ENCODE results near the gene NCK2.

NCK2 gene

GRCh38 chr2:105879803-105880300 is 135.1 kb downstream of the NCK2 start:
- H2AFZ ChIP-seq (ENCODE audit: low read length), result no peak overlapping the region
- no peak overlapping the region for H3K4me2 ChIP-seq (ENCODE audit: low read length)
- H3K9ac ChIP-seq (ENCODE audit: low read length), result no peak overlapping the region
- H3K4me1 ChIP-seq (ENCODE audit: insufficient read depth, low read length, severe bottlenecking), result no peaks in the 10 kb centered on the region
- no peak for TF ChIP-seq EZH2 (IDR thresholded peaks at IDR 0.05; ENCODE audit: borderline replicate concordance, low read length)
- TF ChIP-seq CTCF (IDR thresholded peaks at IDR 0.05; ENCODE audit: low read length), result no peak
- no peak overlapping the region for H3K27ac ChIP-seq (ENCODE audit: low read depth, low read length, poor library complexity, severe bottlenecking)
- no peaks in the 10 kb centered on the region for H3K9me2 ChIP-seq (ENCODE audit: low read depth, low read length)
- H3K9me3 ChIP-seq (ENCODE audit: low read length), result no peaks in the 10 kb centered on the region; the same call in 1 of the 2 replicates
- H3K27me3 ChIP-seq (ENCODE audit: insufficient read depth, low read length), result no peaks in the 10 kb centered on the region
- no peaks in the 10 kb centered on the region for H3K79me2 ChIP-seq (ENCODE audit: insufficient read depth, low read length)
- no peaks in the 10 kb centered on the region for H4K20me1 ChIP-seq (ENCODE audit: insufficient read depth, low read length)
- no peak overlapping the region for H3K4me3 ChIP-seq (ENCODE audit: low read depth, low read length, poor library complexity, severe bottlenecking)
- H3F3A ChIP-seq (ENCODE audit: insufficient read depth, low read length), result no peaks in the 10 kb centered on the region
- H3K36me3 ChIP-seq (ENCODE audit: insufficient read depth, low read length), result no peaks in the 10 kb centered on the region; the same call in 1 of the 2 replicates

DNA sequence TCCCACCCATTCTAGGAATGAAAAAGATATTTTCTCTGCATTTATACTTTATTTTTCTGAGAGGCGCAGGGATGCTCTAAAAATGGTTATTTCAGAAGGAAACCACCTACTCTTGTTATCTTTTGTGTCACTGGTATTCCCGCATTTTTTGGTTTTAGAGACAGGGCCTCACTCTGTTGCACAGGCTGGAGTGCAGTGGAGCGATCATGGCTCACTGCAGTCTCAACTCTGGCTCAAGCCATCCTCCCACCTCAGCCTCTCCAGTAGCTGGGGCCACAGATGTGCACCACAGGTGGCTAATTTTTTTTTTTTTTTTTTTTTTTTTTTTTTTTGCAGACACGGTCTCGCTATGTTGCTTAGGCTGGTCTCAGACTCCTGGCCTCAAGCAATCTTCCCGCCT is 135.9 kb downstream of the NCK2 start:
- Histone ChIP-seq H3K4me2 (ENCODE audit: low read length) (no peak overlapping the region), H3K9ac (ENCODE audit: low read length) (no peak overlapping the region), H3K9me3 (ENCODE audit: low read length) (no peaks in the 10 kb centered on the region; the same call in 1 of the 2 replicates), H3K9me2 (ENCODE audit: low read depth, low read length) (no peaks in the 10 kb centered on the region), H2AFZ (ENCODE audit: low read length) (no peak overlapping the region), H4K20me1 (ENCODE audit: insufficient read depth, low read length) (no peaks in the 10 kb centered on the region), H3K27me3 (ENCODE audit: insufficient read depth, low read length) (no peaks in the 10 kb centered on the region), H3F3A (ENCODE audit: insufficient read depth, low read length) (no peaks in the 10 kb centered on the region), H3K27ac (ENCODE audit: low read depth, low read length, poor library complexity, severe bottlenecking) (no peak overlapping the region), H3K4me3 (ENCODE audit: low read depth, low read length, poor library complexity, severe bottlenecking) (no peak overlapping the region), H3K79me2 (ENCODE audit: insufficient read depth, low read length) (no peaks in the 10 kb centered on the region), H3K36me3 (ENCODE audit: insufficient read depth, low read length) (no peaks in the 10 kb centered on the region; the same call in 1 of the 2 replicates), H3K4me1 (ENCODE audit: insufficient read depth, low read length, severe bottlenecking) (no peaks in the 10 kb centered on the region)
- TF ChIP-seq EZH2 (IDR thresholded peaks at IDR 0.05; ENCODE audit: borderline replicate concordance, low read length) (no peak), CTCF (IDR thresholded peaks at IDR 0.05; ENCODE audit: low read length) (no peak)

GRCh38 chr2:105881286-105882136 is 136.8 kb downstream of the NCK2 start:
- H2AFZ ChIP-seq (ENCODE audit: low read length), result no peak overlapping the region
- H3K79me2 ChIP-seq (ENCODE audit: insufficient read depth, low read length), result no peaks in the 10 kb centered on the region
- no peak for TF ChIP-seq EZH2 (IDR thresholded peaks at IDR 0.05; ENCODE audit: borderline replicate concordance, low read length)
- no peak for TF ChIP-seq CTCF (IDR thresholded peaks at IDR 0.05; ENCODE audit: low read length)

More at GRCh38 chr2:105881286-105882136, 136.8 kb downstream of the NCK2 start:
- no peak overlapping the region for H3K27ac ChIP-seq (ENCODE audit: low read depth, low read length, poor library complexity, severe bottlenecking)
- no peaks in the 10 kb centered on the region for H3F3A ChIP-seq (ENCODE audit: insufficient read depth, low read length)
- H3K9me3 ChIP-seq (ENCODE audit: low read length), result no peaks in the 10 kb centered on the region; the same call in 1 of the 2 replicates
- no peak overlapping the region for H3K4me3 ChIP-seq (ENCODE audit: low read depth, low read length, poor library complexity, severe bottlenecking)
- H3K4me1 ChIP-seq (ENCODE audit: insufficient read depth, low read length, severe bottlenecking), result no peaks in the 10 kb centered on the region
- no peak overlapping the region for H3K9ac ChIP-seq (ENCODE audit: low read length)
- H3K4me2 ChIP-seq (ENCODE audit: low read length), result no peak overlapping the region
- no peaks in the 10 kb centered on the region for H3K9me2 ChIP-seq (ENCODE audit: low read depth, low read length)
- no peaks in the 10 kb centered on the region for H4K20me1 ChIP-seq (ENCODE audit: insufficient read depth, low read length)
- H3K36me3 ChIP-seq (ENCODE audit: insufficient read depth, low read length), result no peaks in the 10 kb centered on the region; the same call in 1 of the 2 replicates
- H3K27me3 ChIP-seq (ENCODE audit: insufficient read depth, low read length), result no peaks in the 10 kb centered on the region
